ENCODE measurements around the gene TMEM59L.

DNA sequence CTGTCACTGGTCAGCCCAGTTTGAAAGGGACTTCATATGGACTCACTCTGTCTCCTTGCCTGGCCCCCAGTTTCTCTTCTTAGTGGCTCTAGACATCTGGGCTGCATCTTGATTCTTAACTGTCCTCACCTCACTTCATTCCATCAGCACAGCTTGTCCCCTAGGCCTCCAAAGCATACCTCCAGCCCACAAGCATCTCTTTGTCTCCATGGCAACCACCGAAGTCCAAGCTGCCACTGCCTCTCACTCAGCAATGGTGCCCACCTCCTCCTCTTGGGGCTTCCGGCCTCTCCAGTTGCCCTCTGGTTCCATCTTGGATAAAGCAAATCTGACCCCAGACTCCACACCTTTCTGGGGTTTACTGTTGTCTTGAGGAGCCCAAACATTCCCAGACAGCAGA is 14.2 kb downstream of the TMEM59L start:
- TF ChIP-seq MAFK (IDR thresholded peaks at IDR 0.05; ENCODE audit: low read depth, low read length) (no peak), POLR2A (IDR thresholded peaks at IDR 0.05; ENCODE audit: low read depth, low read length) (no peak), RAD21 (IDR thresholded peaks at IDR 0.05; ENCODE audit: low read length) (no peak), RCOR1 (IDR thresholded peaks at IDR 0.05; ENCODE audit: insufficient replicate concordance, low read length) (no peak), NFE2L2 (IDR thresholded peaks at IDR 0.05; ENCODE audit: low read depth, low read length) (no peak), CEBPB (IDR thresholded peaks at IDR 0.05; ENCODE audit: low read depth, low read length) (no peak), RFX5 (IDR thresholded peaks at IDR 0.05; ENCODE audit: low read depth, low read length) (no peak), SMC3 (IDR thresholded peaks at IDR 0.05; ENCODE audit: low read depth, low read length) (no peak), MAZ (IDR thresholded peaks at IDR 0.05; ENCODE audit: borderline replicate concordance, low read depth, low read length) (no peak)
- TF ChIP-seq, protein P1, sequence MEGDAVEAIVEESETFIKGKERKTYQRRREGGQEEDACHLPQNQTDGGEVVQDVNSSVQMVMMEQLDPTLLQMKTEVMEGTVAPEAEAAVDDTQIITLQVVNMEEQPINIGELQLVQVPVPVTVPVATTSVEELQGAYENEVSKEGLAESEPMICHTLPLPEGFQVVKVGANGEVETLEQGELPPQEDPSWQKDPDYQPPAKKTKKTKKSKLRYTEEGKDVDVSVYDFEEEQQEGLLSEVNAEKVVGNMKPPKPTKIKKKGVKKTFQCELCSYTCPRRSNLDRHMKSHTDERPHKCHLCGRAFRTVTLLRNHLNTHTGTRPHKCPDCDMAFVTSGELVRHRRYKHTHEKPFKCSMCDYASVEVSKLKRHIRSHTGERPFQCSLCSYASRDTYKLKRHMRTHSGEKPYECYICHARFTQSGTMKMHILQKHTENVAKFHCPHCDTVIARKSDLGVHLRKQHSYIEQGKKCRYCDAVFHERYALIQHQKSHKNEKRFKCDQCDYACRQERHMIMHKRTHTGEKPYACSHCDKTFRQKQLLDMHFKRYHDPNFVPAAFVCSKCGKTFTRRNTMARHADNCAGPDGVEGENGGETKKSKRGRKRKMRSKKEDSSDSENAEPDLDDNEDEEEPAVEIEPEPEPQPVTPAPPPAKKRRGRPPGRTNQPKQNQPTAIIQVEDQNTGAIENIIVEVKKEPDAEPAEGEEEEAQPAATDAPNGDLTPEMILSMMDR (conservative IDR thresholded peaks at IDR 0.05; ENCODE audit: low read depth, low read length), result no peak
- TF ChIP-seq, protein P2, sequence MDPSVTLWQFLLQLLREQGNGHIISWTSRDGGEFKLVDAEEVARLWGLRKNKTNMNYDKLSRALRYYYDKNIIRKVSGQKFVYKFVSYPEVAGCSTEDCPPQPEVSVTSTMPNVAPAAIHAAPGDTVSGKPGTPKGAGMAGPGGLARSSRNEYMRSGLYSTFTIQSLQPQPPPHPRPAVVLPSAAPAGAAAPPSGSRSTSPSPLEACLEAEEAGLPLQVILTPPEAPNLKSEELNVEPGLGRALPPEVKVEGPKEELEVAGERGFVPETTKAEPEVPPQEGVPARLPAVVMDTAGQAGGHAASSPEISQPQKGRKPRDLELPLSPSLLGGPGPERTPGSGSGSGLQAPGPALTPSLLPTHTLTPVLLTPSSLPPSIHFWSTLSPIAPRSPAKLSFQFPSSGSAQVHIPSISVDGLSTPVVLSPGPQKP (IDR thresholded peaks at IDR 0.05; ENCODE audit: borderline replicate concordance, low read depth, low read length), result no peak
- TF ChIP-seq, protein P3, sequence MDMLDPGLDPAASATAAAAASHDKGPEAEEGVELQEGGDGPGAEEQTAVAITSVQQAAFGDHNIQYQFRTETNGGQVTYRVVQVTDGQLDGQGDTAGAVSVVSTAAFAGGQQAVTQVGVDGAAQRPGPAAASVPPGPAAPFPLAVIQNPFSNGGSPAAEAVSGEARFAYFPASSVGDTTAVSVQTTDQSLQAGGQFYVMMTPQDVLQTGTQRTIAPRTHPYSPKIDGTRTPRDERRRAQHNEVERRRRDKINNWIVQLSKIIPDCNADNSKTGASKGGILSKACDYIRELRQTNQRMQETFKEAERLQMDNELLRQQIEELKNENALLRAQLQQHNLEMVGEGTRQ (IDR thresholded peaks at IDR 0.05; ENCODE audit: low read depth, low read length), result no peak

Data from IMR-90 (cell line).